Naive thymus-derived CD4-positive, alpha-beta T cell (primary cell): ENCODE results near the gene XRCC2. TPM values are rescaled to one million over a fixed set of nuclear protein-coding genes. Genes with fewer than 3 reads are reported as not detected.
A peak's percentile ranks its signal among the peaks of the same experiment; 100 is the strongest.

Experiments
- ATAC-seq: fragments of 150-1000 bp; cut with Tn5 transposase; 2 replicates; pipeline ENCODE4 v1.10.0; 2021; ENCODE audit warnings: mild to moderate bottlenecking, moderate library complexity
- CTCF ChIA-PET: fragments of 350-600 bp; sonication (Branson Sonifier 250); formaldehyde crosslinking; loops from one replicate; lab custom pipeline; 2021; ENCODE audit warnings: antibody characterized with exemption; lab: Charles Lee
- POLR2A ChIA-PET: fragments of 350-600 bp; sonication (Branson Sonifier 250); formaldehyde crosslinking; loops from one replicate; lab custom pipeline; 2021; ENCODE audit warnings: antibody characterized with exemption, inconsistent platforms; lab: Charles Lee
- DNase-seq, 9 donors: peaks; one replicate each; pipeline versions ENCODE4 v3.0.0 to v3.0.0-alpha.2; 2020 to 2022; ENCODE audit warnings: mixed read lengths in 1 of 9
- H3K27ac ChIP-seq: one replicate; pipeline ENCODE4 v1.7.0; 2013; ENCODE audit warnings: mild to moderate bottlenecking, low read depth, low read length, moderate library complexity
- H3K27me3 ChIP-seq, 2 donors: one replicate each; pipeline ENCODE4 v1.7.0; 2013; ENCODE audit warnings: low read length in 2 of 2, mild to moderate bottlenecking in 2 of 2, moderate library complexity in 2 of 2; ENCODE audit not compliant: control insufficient read depth in 2 of 2, insufficient read depth in 2 of 2
- H3K36me3 ChIP-seq, 3 experiments: 1 replicate in 2 of 3; 2 replicates in 1 of 3; pipeline ENCODE4 v1.7.0; 2013; ENCODE audit warnings: low read length in 3 of 3, mild to moderate bottlenecking in 3 of 3, moderate library complexity in 1 of 3; ENCODE audit not compliant: insufficient read depth in 3 of 3, control insufficient read depth in 2 of 3
- H3K4me1 ChIP-seq, 2 donors: one replicate each; pipeline ENCODE4 v1.7.0; 2013; ENCODE audit warnings: low read length in 2 of 2, mild to moderate bottlenecking in 2 of 2, moderate library complexity in 1 of 2; ENCODE audit not compliant: control insufficient read depth in 2 of 2, insufficient read depth in 2 of 2
- H3K4me3 ChIP-seq: 2 replicates; pipeline ENCODE4 v1.7.0; 2013; ENCODE audit warnings: mild to moderate bottlenecking, low read length
- H3K9me3 ChIP-seq, 3 experiments: 1 replicate in 2 of 3; 2 replicates in 1 of 3; pipeline ENCODE4 v1.7.0; 2013; ENCODE audit warnings: low read length in 3 of 3; ENCODE audit not compliant: control insufficient read depth in 2 of 3
- H3K27ac Mint-ChIP-seq, 9 donors: one replicate each; pipeline ENCODE4 v1.8.0; 2020 to 2022; ENCODE audit warnings: mixed read lengths in 9 of 9, mild to moderate bottlenecking in 8 of 9, moderate library complexity in 5 of 9, inconsistent platforms in 2 of 9
- H3K27me3 Mint-ChIP-seq, 5 donors: one replicate each; pipeline ENCODE4 v1.8.0; 2021 to 2022; ENCODE audit warnings: mixed read lengths in 5 of 5, mild to moderate bottlenecking in 1 of 5
- H3K36me3 Mint-ChIP-seq, 5 donors: one replicate each; pipeline ENCODE4 v1.8.0; 2020 to 2022; ENCODE audit warnings: mixed read lengths in 5 of 5, mild to moderate bottlenecking in 3 of 5, inconsistent platforms in 1 of 5
- H3K4me1 Mint-ChIP-seq, 7 donors: one replicate each; pipeline ENCODE4 v1.8.0; 2020 to 2022; ENCODE audit warnings: mixed read lengths in 7 of 7, mild to moderate bottlenecking in 3 of 7, inconsistent platforms in 1 of 7
- H3K4me3 Mint-ChIP-seq, 10 donors: one replicate each; pipeline ENCODE4 v1.8.0; 2020 to 2022; ENCODE audit warnings: mild to moderate bottlenecking in 10 of 10, mixed read lengths in 10 of 10, moderate library complexity in 6 of 10, inconsistent platforms in 2 of 10
- H3K9me3 Mint-ChIP-seq, 11 donors: one replicate each; pipeline ENCODE4 v1.8.0; 2020 to 2022; ENCODE audit warnings: mixed read lengths in 11 of 11, mild to moderate bottlenecking in 4 of 11, inconsistent platforms in 1 of 11, moderate library complexity in 1 of 11
- intact Hi-C, 2 donors: fragments of 100-400 bp; cut with micrococcal nuclease; formaldehyde crosslinking; loops; one replicate each; pipeline ENCODE4 v1.15.1; 2023
- polyA plus RNA-seq, 2 donors: library from polyadenylated mRNA; unstranded; fragments of 300-500 nt; fragmentation: Illumina TruSeq; gene quantifications; one replicate each; pipeline ENCODE4 v1.2.3, GENCODE V29; 2021
- total RNA-seq, 6 experiments: library from RNA in 5 of 6; stranded (reverse) in 5 of 6; gene quantifications; 1 replicate in 5 of 6; 2 replicates in 1 of 6; pipeline ENCODE4 v1.2.3 and lab custom pipeline; 2021 to 2026

XRCC2 gene
- total and polyA plus RNA-seq, 7 experiments from 2014 or later: 0.20 to 13.8 (median 0.56) TPM

DNA sequence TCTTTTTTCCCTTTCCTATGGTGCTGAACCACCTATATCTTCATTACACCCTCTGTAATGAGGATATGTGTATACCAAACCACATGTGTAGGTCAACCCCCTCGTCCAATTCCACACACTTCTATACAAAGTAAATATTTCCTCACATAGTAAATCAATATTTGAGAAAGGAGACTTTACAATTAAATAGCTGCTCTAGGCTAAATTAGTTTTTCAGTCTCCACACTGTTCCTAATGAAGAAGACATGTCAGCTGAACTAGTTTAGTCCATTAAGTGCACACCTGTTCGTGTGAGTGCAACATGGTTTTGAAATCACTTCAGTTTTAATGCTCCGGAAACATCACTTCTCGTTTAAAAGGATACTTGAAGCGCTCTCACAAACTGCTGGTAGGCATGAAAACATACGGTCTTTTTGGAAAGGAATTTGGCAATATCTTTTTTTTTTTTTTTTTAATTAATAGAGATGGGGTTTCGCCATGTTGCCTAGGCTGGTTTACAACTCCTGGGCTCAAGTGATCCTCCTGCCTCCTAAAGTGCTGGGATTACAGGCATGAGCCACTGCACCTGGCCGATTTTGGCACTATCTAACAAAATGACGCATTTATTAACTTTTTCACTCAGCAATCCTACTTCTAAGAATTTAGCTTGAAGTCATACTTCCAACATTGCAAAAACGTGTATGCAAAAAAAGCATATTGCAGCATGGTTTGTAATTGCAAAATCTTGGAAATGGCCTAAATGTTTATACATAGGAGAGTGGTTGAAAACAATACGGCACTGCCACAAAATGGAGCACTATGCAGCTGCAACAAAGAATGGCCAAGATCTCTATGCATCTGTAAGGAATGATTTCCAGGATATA is 2.1 kb upstream of the XRCC2 start:
- H3K4me1 Mint-ChIP-seq: peaks cover 9 to 17% (median 12%) of the 10 kb centered on the region in 7 donors
- DNase-seq: no peak
- POLR2A ChIA-PET: interaction anchor here (0.6 kb wide), 1 partner anchor 27 kb away, joined by 4 read pairs; no protein-coding TSS in a partner anchor
- CTCF ChIA-PET: no interaction called here
- peak overlapping the region in 9 of 10 donors; percentile 21 to 77 (median 49) for H3K4me3 Mint-ChIP-seq
- Histone ChIP-seq H3K4me1 (peaks cover 5 to 8% of the 10 kb centered on the region in 2 donors), H3K4me3 (no peak overlapping the region), H3K36me3 (no peaks in the 10 kb centered on the region), H3K27ac (no peak overlapping the region), H3K9me3 (no peaks in the 10 kb centered on the region), H3K27me3 (no peaks in the 10 kb centered on the region)
- peaks cover 0 to 3% (median 0%) of the 10 kb centered on the region in 5 donors for H3K36me3 Mint-ChIP-seq
- peaks cover 0 to 3% (median 0%) of the 10 kb centered on the region in 11 donors for H3K9me3 Mint-ChIP-seq
- intact Hi-C loops: loop anchor here (5.0 kb wide), 2 partner anchors 1156 to 1331 kb away; no protein-coding TSS in a partner anchor
- no peak for ATAC-seq
- no peaks in the 10 kb centered on the region for H3K27me3 Mint-ChIP-seq
- H3K27ac Mint-ChIP-seq: peak overlapping the region in 5 of 9 donors; percentile 49 to 75 (median 67)

DNA sequence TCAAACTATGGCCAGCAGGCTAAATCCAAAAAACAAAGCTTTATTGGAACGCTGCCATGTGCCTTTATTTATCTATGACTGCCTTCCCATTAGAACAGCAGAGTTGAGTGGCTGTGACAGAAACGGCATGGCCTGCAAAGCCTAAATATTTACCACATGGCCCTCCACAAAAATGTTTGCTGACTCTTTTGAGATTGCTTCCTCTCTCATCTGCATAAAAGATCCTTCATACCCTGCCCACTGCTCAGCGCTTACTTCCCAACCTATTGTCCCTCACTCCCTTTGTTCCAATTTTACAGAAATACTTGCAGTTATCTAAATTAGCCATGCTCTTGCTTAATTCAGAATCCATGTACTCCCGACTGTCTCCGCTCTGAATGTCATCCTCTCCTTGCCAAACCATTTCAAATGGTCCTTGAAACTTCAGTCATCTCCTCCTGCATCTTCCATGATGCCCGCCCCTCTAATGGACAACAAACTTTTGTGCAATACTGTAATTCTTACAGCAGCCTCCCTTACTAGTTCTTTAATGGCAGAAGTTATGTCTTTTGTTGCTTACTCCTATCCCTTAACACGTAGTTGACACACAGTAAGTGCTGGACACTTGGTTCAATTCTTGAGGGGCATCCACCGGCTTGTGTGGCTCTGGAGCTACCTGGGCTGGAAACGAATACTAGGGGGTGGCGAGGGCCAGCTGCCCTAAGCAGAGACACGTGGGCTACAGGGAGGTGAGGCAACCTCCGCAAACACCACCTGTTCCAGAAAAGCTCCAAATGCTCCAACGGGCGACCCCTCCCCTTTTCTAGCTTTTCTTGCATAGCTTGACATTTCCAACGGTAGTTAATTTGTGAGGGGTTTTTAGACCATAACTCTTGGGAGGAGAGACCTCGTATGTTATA is 832 bp downstream of the XRCC2 start:
- Histone ChIP-seq H3K9me3 (no peaks in the 10 kb centered on the region), H3K27ac (peak overlapping the region; percentile 87), H3K4me1 (peaks cover 5 to 8% of the 10 kb centered on the region in 2 donors), H3K27me3 (no peaks in the 10 kb centered on the region), H3K36me3 (no peaks in the 10 kb centered on the region), H3K4me3 (peak overlapping the region; percentile 91)
- Mint-ChIP-seq H3K27me3 (no peaks in the 10 kb centered on the region), H3K36me3 (peaks cover 0 to 4% (median 0%) of the 10 kb centered on the region in 5 donors), H3K4me1 (peaks cover 9 to 22% (median 12%) of the 10 kb centered on the region in 7 donors), H3K27ac (peak overlapping the region in 5 of 9 donors; percentile 40 to 96 (median 69)), H3K4me3 (peak overlapping the region; percentile 69 to 99 (median 94)), H3K9me3 (peaks cover 0 to 3% (median 0%) of the 10 kb centered on the region in 11 donors)
- ATAC-seq (no peak), DNase-seq (peak in 1 of 9 donors; percentile 29)
- POLR2A ChIA-PET: interaction anchor here (1.2 kb wide), 1 partner anchor 85 kb away, joined by 3 read pairs; no protein-coding TSS in a partner anchor
- CTCF ChIA-PET: no interaction called here
- intact Hi-C loops: loop anchor here (1.0 to 5.0 kb wide), 3 partner anchors 339 to 1328 kb away; no protein-coding TSS in a partner anchor

DNA sequence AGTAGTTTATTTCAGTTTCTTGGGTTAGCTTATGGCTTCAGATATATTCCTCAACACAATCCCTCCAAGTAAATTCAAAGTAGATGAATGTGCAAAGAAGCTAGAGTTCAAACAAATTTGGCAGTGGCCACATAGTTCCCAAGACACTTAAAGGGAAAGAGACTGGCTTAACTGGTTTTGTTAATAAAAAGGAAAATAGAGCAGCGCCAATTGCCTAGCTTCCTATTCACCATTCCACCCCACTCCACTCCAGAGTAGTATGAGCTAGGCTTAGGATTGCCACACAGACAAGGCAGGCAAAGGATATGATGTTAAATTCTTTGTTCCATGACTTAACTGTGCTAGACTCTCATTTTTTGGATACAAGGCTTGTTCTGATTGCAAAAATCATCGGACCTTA is 2.0 kb downstream of the XRCC2 start:
- H3K27me3 ChIP-seq: no peaks in the 10 kb centered on the region
- H3K27ac ChIP-seq: no peak overlapping the region
- ChIA-PET POLR2A (interaction anchor here (0.6 kb wide), 1 partner anchor 212 kb away, joined by 3 read pairs; no protein-coding TSS in a partner anchor), CTCF (no interaction called here)
- DNase-seq (no peak), ATAC-seq (no peak)
- Mint-ChIP-seq H3K36me3 (peaks cover 0 to 4% (median 0%) of the 10 kb centered on the region in 5 donors), H3K9me3 (peaks cover 0 to 3% (median 0%) of the 10 kb centered on the region in 11 donors), H3K4me1 (peaks cover 9 to 26% (median 12%) of the 10 kb centered on the region in 7 donors), H3K4me3 (no peak overlapping the region), H3K27me3 (no peaks in the 10 kb centered on the region), H3K27ac (no peak overlapping the region)
- H3K4me3 ChIP-seq: no peak overlapping the region
- intact Hi-C loops: no loop called here
- H3K36me3 ChIP-seq: no peaks in the 10 kb centered on the region
- peaks cover 5 to 8% of the 10 kb centered on the region in 2 donors for H3K4me1 ChIP-seq
- H3K9me3 ChIP-seq: no peaks in the 10 kb centered on the region

DNA sequence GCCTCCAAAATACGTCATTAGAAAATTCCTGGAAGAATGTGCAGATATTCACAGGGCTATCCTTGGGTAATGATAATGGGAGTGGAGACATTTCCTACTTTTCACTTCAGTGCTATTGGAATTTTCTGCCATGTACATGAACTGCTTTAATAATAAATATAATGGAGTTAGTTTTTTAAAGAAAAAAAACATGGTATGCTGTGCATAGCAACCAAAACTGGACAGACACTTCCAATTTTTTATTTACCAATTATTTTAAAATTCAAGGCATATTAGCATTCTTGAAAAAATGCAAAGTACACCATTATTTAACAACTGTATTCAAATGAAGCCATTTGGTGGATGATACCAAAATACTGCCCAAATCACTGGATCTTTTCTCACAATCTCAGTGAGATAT is 3.3 kb downstream of the XRCC2 start:
- Histone ChIP-seq H3K4me1 (peaks cover 5 to 8% of the 10 kb centered on the region in 2 donors), H3K27me3 (no peaks in the 10 kb centered on the region), H3K36me3 (no peaks in the 10 kb centered on the region), H3K27ac (no peak overlapping the region), H3K9me3 (no peaks in the 10 kb centered on the region), H3K4me3 (no peak overlapping the region)
- ATAC-seq: no peak
- Mint-ChIP-seq H3K9me3 (peaks cover 0 to 3% (median 0%) of the 10 kb centered on the region in 11 donors), H3K36me3 (peaks cover 0 to 4% (median 0%) of the 10 kb centered on the region in 5 donors), H3K27me3 (no peaks in the 10 kb centered on the region), H3K4me3 (no peak overlapping the region), H3K4me1 (peaks cover 9 to 31% (median 12%) of the 10 kb centered on the region in 7 donors), H3K27ac (no peak overlapping the region)
- DNase-seq: no peak
- CTCF ChIA-PET: no interaction called here
- POLR2A ChIA-PET: no interaction called here
- intact Hi-C loops: no loop called here

DNA sequence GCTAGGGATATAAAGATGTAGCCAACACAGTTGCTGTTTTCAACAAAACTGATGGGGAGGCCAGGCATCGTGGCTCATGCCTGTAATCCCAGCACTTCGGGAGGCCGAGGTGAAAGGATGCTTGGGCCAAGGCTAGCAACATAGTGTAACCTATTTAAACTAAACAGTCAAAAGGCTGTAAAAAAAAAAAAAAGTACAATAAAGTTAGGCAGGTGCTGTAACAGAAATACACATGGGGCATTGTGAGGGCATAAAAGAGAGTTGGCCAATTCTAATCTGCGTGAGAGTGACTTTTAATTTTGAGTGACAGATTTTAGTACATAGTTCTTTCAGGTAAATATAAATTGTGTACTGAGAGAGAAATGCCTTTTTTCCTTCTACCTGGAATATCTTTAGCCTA is 6.2 kb downstream of the XRCC2 start:
- Histone ChIP-seq H3K27me3 (no peaks in the 10 kb centered on the region), H3K4me1 (no peaks in the 10 kb centered on the region), H3K27ac (no peak overlapping the region), H3K9me3 (no peaks in the 10 kb centered on the region), H3K4me3 (no peak overlapping the region), H3K36me3 (no peaks in the 10 kb centered on the region)
- no peak overlapping the region for H3K4me3 Mint-ChIP-seq
- intact Hi-C loops: no loop called here
- CTCF ChIA-PET: no interaction called here
- no peaks in the 10 kb centered on the region for H3K27me3 Mint-ChIP-seq
- POLR2A ChIA-PET: no interaction called here
- peaks cover 0 to 8% (median 0%) of the 10 kb centered on the region in 5 donors for H3K36me3 Mint-ChIP-seq
- peak overlapping the region in 1 of 9 donors; percentile 42 for H3K27ac Mint-ChIP-seq
- ATAC-seq (no peak), DNase-seq (no peak)
- no peaks in the 10 kb centered on the region for H3K9me3 Mint-ChIP-seq
- H3K4me1 Mint-ChIP-seq: peaks cover 0 to 25% (median under 1%) of the 10 kb centered on the region in 7 donors

DNA sequence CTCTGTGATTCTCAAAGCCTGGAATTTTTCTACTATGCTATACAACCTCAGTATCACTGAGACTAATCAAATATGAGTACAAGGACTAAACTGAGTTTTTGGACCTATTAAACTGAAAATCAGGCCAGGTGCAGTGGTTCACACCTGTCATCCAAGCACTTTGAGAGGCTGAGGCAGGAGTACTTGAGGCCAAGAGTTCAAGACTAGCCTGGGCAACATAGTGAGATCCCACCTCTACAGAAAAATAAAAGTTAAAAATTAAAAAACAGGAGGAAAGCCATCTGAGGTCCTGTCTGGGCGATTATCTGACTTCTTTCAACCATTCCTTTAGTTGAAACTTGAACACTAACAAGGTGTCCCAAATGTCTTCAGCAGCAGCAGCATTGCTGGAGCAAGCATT is 7.0 kb downstream of the XRCC2 start:
- Mint-ChIP-seq H3K36me3 (peaks cover 0 to 8% (median 0%) of the 10 kb centered on the region in 5 donors), H3K9me3 (no peaks in the 10 kb centered on the region), H3K4me3 (no peak overlapping the region), H3K27me3 (no peaks in the 10 kb centered on the region), H3K4me1 (peaks cover 0 to 25% (median 0%) of the 10 kb centered on the region in 7 donors), H3K27ac (no peak overlapping the region)
- ChIA-PET CTCF (no interaction called here), POLR2A (no interaction called here)
- intact Hi-C loops: no loop called here
- DNase-seq: no peak
- Histone ChIP-seq H3K9me3 (no peaks in the 10 kb centered on the region), H3K4me1 (no peaks in the 10 kb centered on the region), H3K36me3 (no peaks in the 10 kb centered on the region), H3K27me3 (no peaks in the 10 kb centered on the region), H3K27ac (no peak overlapping the region), H3K4me3 (no peak overlapping the region)
- no peak for ATAC-seq
